HUES64 (cell line): ENCODE data around the gene BCAS2.

Experiments
- H3K27ac ChIP-seq: 2 replicates; pipeline ENCODE4 v1.7.0; 2013; ENCODE audit warnings: low read depth, low read length, inconsistent platforms
- H3K27me3 ChIP-seq: 2 replicates; pipeline ENCODE4 v1.6.1; 2013; ENCODE audit warnings: mild to moderate bottlenecking, low read length; ENCODE audit not compliant: insufficient read depth
- H3K36me3 ChIP-seq: 2 replicates; pipeline ENCODE4 v1.6.1; 2013; ENCODE audit warnings: mild to moderate bottlenecking, low read length; ENCODE audit not compliant: insufficient read depth
- H3K4me1 ChIP-seq: 2 replicates; pipeline ENCODE4 v1.6.1; 2013; ENCODE audit warnings: mild to moderate bottlenecking, low read length, moderate library complexity; ENCODE audit not compliant: insufficient read depth
- H3K4me3 ChIP-seq: 2 replicates; pipeline ENCODE4 v1.5.1; 2013; ENCODE audit warnings: mild to moderate bottlenecking, low read length, moderate library complexity
- H3K9ac ChIP-seq: 2 replicates; pipeline ENCODE4 v1.6.1; 2013; ENCODE audit warnings: mild to moderate bottlenecking, low read depth, low read length
- H3K9me3 ChIP-seq: 2 replicates; pipeline ENCODE4 v1.6.1; 2013; ENCODE audit warnings: low read depth, low read length; ENCODE audit not compliant: insufficient read depth
- WGBS: fragments of 150-250, 120-280 bp; methylation state at CpG from one replicate; pipeline ENCODE4 v1.1.7; 2013; ENCODE audit warnings: missing lambda C conversion rate; 5-methylcytosine and 5-hydroxymethylcytosine counted together

BCAS2 gene

GRCh38 chr1:114535401-114535800 is 46.0 kb downstream of the BCAS2 start:
- no peaks in the 10 kb centered on the region for H3K4me1 ChIP-seq
- WGBS: 83% methylated on average over 1 of the region's 1 CpG
- no peaks in the 10 kb centered on the region for H3K9me3 ChIP-seq
- no peaks in the 10 kb centered on the region for H3K36me3 ChIP-seq
- H3K9ac ChIP-seq: no peak overlapping the region
- no peaks in the 10 kb centered on the region for H3K27me3 ChIP-seq
- H3K4me3 ChIP-seq: no peak overlapping the region
- H3K27ac ChIP-seq: no peak overlapping the region

GRCh38 chr1:114531094-114531493 is 50.3 kb downstream of the BCAS2 start:
- H3K9ac ChIP-seq: no peak overlapping the region
- H3K36me3 ChIP-seq: no peaks in the 10 kb centered on the region
- H3K27ac ChIP-seq: no peak overlapping the region
- H3K27me3 ChIP-seq: no peaks in the 10 kb centered on the region
- H3K9me3 ChIP-seq: no peaks in the 10 kb centered on the region
- WGBS: 80% methylated on average over 1 of the region's 1 CpG
- no peaks in the 10 kb centered on the region for H3K4me1 ChIP-seq
- no peak overlapping the region for H3K4me3 ChIP-seq

- H3K27me3 ChIP-seq: no peaks in the 10 kb centered on the region
- no peak overlapping the region for H3K9ac ChIP-seq
- WGBS: 91% methylated on average over 2 of the region's 2 CpGs
- no peak overlapping the region for H3K27ac ChIP-seq
- H3K4me1 ChIP-seq: no peaks in the 10 kb centered on the region
- no peak overlapping the region for H3K4me3 ChIP-seq
- no peaks in the 10 kb centered on the region for H3K9me3 ChIP-seq
- H3K36me3 ChIP-seq: no peaks in the 10 kb centered on the region
These were observed 51.2 kb downstream of the BCAS2 start for GRCh38 chr1:114530224-114530623.

GRCh38 chr1:114524944-114525343 is 56.5 kb downstream of the BCAS2 start:
- Histone ChIP-seq H3K36me3 (no peaks in the 10 kb centered on the region), H3K4me3 (no peak overlapping the region), H3K9ac (no peak overlapping the region), H3K9me3 (no peaks in the 10 kb centered on the region), H3K27ac (no peak overlapping the region), H3K27me3 (no peaks in the 10 kb centered on the region), H3K4me1 (no peaks in the 10 kb centered on the region)

- H3K9ac ChIP-seq: no peak overlapping the region
- no peaks in the 10 kb centered on the region for H3K27me3 ChIP-seq
- no peak overlapping the region for H3K4me3 ChIP-seq
- no peaks in the 10 kb centered on the region for H3K4me1 ChIP-seq
- no peak overlapping the region for H3K27ac ChIP-seq
- no CpG with 5 or more reads among the region's 2 CpGs for WGBS
- H3K9me3 ChIP-seq: no peaks in the 10 kb centered on the region
- no peaks in the 10 kb centered on the region for H3K36me3 ChIP-seq
These were observed 59.2 kb downstream of the BCAS2 start for GRCh38 chr1:114522264-114522575.

- H3K27me3 ChIP-seq: no peaks in the 10 kb centered on the region
- H3K9me3 ChIP-seq: no peaks in the 10 kb centered on the region
- WGBS: 87% methylated on average over 8 of the region's 8 CpGs
- no peak overlapping the region for H3K27ac ChIP-seq
- H3K4me3 ChIP-seq: no peak overlapping the region
- no peaks in the 10 kb centered on the region for H3K4me1 ChIP-seq
- no peak overlapping the region for H3K9ac ChIP-seq
- no peaks in the 10 kb centered on the region for H3K36me3 ChIP-seq
These were observed 59.8 kb downstream of the BCAS2 start for GRCh38 chr1:114521396-114522263.
